PC-3 (cell line): Measurements from ENCODE around the gene PRKCSH.
A peak's percentile ranks its signal among the peaks of the same experiment; 100 is the strongest.

Experiments
- EZH2 ChIP-seq: fragments of 300-600 bp; sonication (generic); IDR thresholded peaks from one replicate; pipeline ENCODE4 v1.6.1; 2017; ENCODE audit warnings: antibody characterized with exemption, mild to moderate bottlenecking, low read length; ENCODE audit not compliant: unreplicated experiment
- TF ChIP-seq, protein P1 (sequence below): fragments of 300-600 bp; sonication (generic); conservative IDR thresholded peaks from 2 replicates; pipeline ENCODE4 v1.5.1; 2017; ENCODE audit warnings: antibody characterized with exemption, low read depth, mild to moderate bottlenecking, low read length

DNA sequence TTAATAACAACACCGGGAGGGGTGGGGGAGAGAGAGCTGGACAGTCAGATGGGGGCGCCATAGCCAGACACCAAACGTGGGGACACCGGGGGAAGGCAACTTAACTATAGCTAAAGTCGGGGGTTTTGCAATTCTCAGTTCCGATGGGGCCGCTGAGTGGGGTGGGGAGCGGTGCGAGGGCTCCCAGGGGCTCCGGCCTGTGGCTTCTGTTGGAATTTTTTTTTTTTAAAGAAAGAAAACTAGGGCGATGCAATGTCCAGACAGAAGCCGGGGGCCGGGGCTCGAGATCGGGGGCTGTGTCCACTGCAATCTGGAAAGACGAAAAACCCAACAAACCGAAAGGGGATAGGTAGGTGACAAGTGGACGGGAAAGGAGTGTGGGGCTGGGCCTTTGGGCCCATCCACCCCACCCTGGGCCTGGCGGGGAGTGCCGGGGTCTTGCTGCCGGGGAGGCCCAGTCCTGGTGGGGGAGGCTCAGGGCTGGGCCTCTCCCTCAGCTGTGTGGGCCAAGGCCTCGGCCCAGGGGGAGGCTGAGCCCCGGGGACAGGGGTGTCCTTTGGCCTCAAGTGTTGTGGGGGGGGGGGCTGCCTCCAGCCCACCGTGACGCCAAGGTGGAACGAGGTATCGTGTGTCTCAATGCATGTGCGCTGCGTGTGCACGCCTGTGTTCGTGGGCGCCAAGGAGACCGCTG is 17.3 kb downstream of the PRKCSH start:
- TF ChIP-seq EZH2: no peak
- TF ChIP-seq, protein P1, sequence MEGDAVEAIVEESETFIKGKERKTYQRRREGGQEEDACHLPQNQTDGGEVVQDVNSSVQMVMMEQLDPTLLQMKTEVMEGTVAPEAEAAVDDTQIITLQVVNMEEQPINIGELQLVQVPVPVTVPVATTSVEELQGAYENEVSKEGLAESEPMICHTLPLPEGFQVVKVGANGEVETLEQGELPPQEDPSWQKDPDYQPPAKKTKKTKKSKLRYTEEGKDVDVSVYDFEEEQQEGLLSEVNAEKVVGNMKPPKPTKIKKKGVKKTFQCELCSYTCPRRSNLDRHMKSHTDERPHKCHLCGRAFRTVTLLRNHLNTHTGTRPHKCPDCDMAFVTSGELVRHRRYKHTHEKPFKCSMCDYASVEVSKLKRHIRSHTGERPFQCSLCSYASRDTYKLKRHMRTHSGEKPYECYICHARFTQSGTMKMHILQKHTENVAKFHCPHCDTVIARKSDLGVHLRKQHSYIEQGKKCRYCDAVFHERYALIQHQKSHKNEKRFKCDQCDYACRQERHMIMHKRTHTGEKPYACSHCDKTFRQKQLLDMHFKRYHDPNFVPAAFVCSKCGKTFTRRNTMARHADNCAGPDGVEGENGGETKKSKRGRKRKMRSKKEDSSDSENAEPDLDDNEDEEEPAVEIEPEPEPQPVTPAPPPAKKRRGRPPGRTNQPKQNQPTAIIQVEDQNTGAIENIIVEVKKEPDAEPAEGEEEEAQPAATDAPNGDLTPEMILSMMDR: peak; percentile 49
